Esophagus squamous epithelium (tissue), 4 donors: Measurements from ENCODE around the gene KRT3.

Experiments used
- CTCF ChIP-seq, 6 experiments: fragments of 450-650 bp in 4 of 6; fragments of 200-600 bp in 2 of 6; sonication (generic) in 2 of 6; IDR thresholded peaks; one replicate each; pipeline ENCODE4 v1.5.1; 2016 to 2019; ENCODE audit warnings: antibody characterized with exemption in 6 of 6, mild to moderate bottlenecking in 4 of 6, moderate library complexity in 4 of 6
- POLR2A ChIP-seq, 4 donors: fragments of 450-650 bp; IDR thresholded peaks; one replicate each; pipeline ENCODE4 v1.6.1; 2017; ENCODE audit warnings: antibody characterized with exemption in 4 of 4, mild to moderate bottlenecking in 4 of 4, moderate library complexity in 3 of 4

- TF ChIP-seq CTCF (IDR thresholded peaks at IDR 0.05), result no peak
- TF ChIP-seq POLR2A (IDR thresholded peaks at IDR 0.05), result no peak
Measured at GRCh38 chr12:52782502-52782901, 13.4 kb downstream of the KRT3 start.
